NT2/D1 (cell line): ENCODE measurements around the gene FDCSP.
"Not testable (repeated sequence)": the region's sequence is repeated elsewhere in the genome, so short reads cannot be mapped to it uniquely, and the experiment has no call there.

Source experiments
- YY1 ChIP-seq: IDR thresholded peaks from 2 replicates; pipeline ENCODE4 v1.6.1; 2011; ENCODE audit not compliant: insufficient read length, insufficient read depth
- ZNF274 ChIP-seq: IDR thresholded peaks from 2 replicates; pipeline ENCODE4 v1.6.1; 2011; ENCODE audit warnings: mild to moderate bottlenecking, low read depth, low read length

DNA sequence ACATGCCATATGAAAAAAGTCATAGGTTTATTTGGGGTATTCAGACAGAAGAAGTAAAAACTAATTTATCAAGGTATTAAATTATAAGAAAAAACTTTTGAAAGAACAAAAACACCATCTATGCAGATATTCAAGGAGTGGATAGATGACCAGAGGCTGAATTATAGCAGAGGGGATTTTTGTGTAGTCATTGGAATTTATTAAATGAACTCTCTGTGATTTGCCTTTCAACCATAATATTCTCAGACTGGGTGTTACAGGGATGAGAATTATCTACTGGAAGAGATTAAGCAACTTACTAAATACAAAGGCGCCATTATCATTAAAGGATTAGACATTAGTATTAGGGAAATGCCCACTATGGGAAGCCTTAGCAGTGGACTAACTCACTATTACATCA, 9.4 kb upstream of the FDCSP start:
- not testable (repeated sequence) for TF ChIP-seq YY1, ZNF274
